ENCODE data around the gene STOML3.
"Not testable (repeated sequence)": the region's sequence is repeated elsewhere in the genome, so short reads cannot be mapped to it uniquely, and the experiment has no call there.

- TF ChIP-seq CTCF, POLR2AphosphoS5, POLR2A, EP300 (IDR thresholded peaks at IDR 0.05): not testable (repeated sequence)
Measured at GRCh38 chr13:39006371-39007111, 15.9 kb upstream of the STOML3 start.
